Measurements from ENCODE around the gene INSL6.

DNA sequence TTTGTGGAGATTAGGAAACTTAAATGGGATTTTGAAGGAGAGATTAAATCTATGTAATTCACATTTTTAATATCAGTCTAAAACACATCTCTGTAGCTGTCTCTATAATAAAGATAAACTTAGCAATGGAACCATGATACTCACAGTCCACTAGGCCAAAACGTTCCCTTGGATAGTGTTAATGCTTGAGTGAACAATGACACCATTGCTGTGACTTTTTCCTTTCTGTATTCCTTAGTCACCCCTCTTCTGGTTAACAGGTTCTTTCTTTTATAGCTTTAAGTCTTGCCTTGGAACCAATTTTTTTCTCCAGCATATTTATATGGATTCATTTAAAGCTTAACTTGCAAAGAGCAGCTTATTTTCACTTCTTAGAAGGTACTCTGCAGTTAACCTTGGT lies 63.3 kb downstream of the INSL6 start:
- TF ChIP-seq, protein P1, sequence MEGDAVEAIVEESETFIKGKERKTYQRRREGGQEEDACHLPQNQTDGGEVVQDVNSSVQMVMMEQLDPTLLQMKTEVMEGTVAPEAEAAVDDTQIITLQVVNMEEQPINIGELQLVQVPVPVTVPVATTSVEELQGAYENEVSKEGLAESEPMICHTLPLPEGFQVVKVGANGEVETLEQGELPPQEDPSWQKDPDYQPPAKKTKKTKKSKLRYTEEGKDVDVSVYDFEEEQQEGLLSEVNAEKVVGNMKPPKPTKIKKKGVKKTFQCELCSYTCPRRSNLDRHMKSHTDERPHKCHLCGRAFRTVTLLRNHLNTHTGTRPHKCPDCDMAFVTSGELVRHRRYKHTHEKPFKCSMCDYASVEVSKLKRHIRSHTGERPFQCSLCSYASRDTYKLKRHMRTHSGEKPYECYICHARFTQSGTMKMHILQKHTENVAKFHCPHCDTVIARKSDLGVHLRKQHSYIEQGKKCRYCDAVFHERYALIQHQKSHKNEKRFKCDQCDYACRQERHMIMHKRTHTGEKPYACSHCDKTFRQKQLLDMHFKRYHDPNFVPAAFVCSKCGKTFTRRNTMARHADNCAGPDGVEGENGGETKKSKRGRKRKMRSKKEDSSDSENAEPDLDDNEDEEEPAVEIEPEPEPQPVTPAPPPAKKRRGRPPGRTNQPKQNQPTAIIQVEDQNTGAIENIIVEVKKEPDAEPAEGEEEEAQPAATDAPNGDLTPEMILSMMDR (IDR thresholded peaks at IDR 0.05; ENCODE audit: low read length): no peak
- TF ChIP-seq EZH2 (IDR thresholded peaks at IDR 0.05; ENCODE audit: borderline replicate concordance, low read length): no peak

Measured in OCI-LY1 (cell line).